HEK293 (cell line): ENCODE data around the gene MOV10L1.

ENCODE experiments used
- CTCF ChIA-PET: fragments of 350-600 bp; formaldehyde crosslinking; extraction: SDS; loops from one replicate; lab custom pipeline; 2021; ENCODE audit warnings: antibody characterized with exemption; lab: Yijun Ruan, JAX
- POLR2A ChIA-PET: fragments of 300-600 bp; formaldehyde crosslinking; extraction: SDS; loops from one replicate; lab custom pipeline; 2020; ENCODE audit warnings: antibody characterized with exemption, inconsistent platforms; lab: Yijun Ruan, JAX
- H3K27ac ChIP-seq: fragments of 200-500 bp; sonication (Bioruptor generic); 2 replicates; pipeline ENCODE4 v1.5.1; 2014; ENCODE audit warnings: low read depth, low read length, control low read depth, inconsistent platforms; ENCODE audit errors: extremely low read depth
- H3K36me3 ChIP-seq, 2 experiments: fragments of 200-500 bp in 1 of 2; sonication (Bioruptor generic) in 1 of 2; 1 replicate in 1 of 2; 2 replicates in 1 of 2; pipeline ENCODE4 v1.5.1; 2014 to 2017; ENCODE audit warnings: inconsistent platforms in 2 of 2, low read length in 2 of 2; ENCODE audit not compliant: control insufficient read depth in 2 of 2, insufficient read depth in 1 of 2
- H3K4me1 ChIP-seq: fragments of 200-500 bp; sonication (Bioruptor generic); 2 replicates; pipeline ENCODE4 v1.5.1; 2014; ENCODE audit warnings: mild to moderate bottlenecking, low read length, inconsistent platforms; ENCODE audit not compliant: control insufficient read depth, insufficient read depth
- H3K4me3 ChIP-seq: 2 replicates; pipeline ENCODE4 v1.5.1; 2011; ENCODE audit warnings: low read depth, mild to moderate bottlenecking, control low read depth, low read length, moderate library complexity
- H3K9me3 ChIP-seq: fragments of 200-500 bp; sonication (Bioruptor generic); 2 replicates; pipeline ENCODE4 v1.5.1; 2014; ENCODE audit warnings: low read depth, low read length, inconsistent platforms; ENCODE audit not compliant: control insufficient read depth, insufficient read depth
- MEIS1 ChIP-seq: sonication (generic); formaldehyde crosslinking; IDR thresholded peaks from 2 replicates; pipeline ENCODE4 v1.8.1; 2022; ENCODE audit warnings: missing genetic modification reagents, mild to moderate bottlenecking, borderline replicate concordance
- SCRT1 ChIP-seq: fragments of 450-650 bp; formaldehyde crosslinking; IDR thresholded peaks from 2 replicates; pipeline ENCODE4 v1.5.1; 2016; ENCODE audit warnings: missing biosample characterization, missing genetic modification characterization, borderline replicate concordance
- TRIM28 ChIP-seq: IDR thresholded peaks from 2 replicates; pipeline ENCODE4 v1.6.1; 2011; ENCODE audit warnings: low read length, control low read depth, borderline replicate concordance
- ZBTB49 ChIP-seq: fragments of 450-650 bp; formaldehyde crosslinking; IDR thresholded peaks from 2 replicates; pipeline ENCODE4 v1.5.1; 2016; ENCODE audit warnings: missing biosample characterization, missing genetic modification characterization, low read depth
- ZFHX2 ChIP-seq: fragments of 450-650 bp; formaldehyde crosslinking; conservative IDR thresholded peaks from 2 replicates; pipeline ENCODE4 v1.5.1; 2016; ENCODE audit warnings: missing biosample characterization, missing genetic modification characterization
- ZFP3 ChIP-seq: fragments of 450-650 bp; formaldehyde crosslinking; IDR thresholded peaks from 2 replicates; pipeline ENCODE4 v1.5.1; 2016; ENCODE audit warnings: low read depth, missing biosample characterization, missing genetic modification characterization
- ZNF133 ChIP-seq: fragments of 450-650 bp; formaldehyde crosslinking; IDR thresholded peaks from 2 replicates; pipeline ENCODE4 v1.5.1; 2016; ENCODE audit warnings: missing biosample characterization, missing genetic modification characterization
- ZNF214 ChIP-seq: fragments of 450-650 bp; formaldehyde crosslinking; IDR thresholded peaks from 2 replicates; pipeline ENCODE4 v1.5.1; 2017; ENCODE audit warnings: missing biosample characterization, mild to moderate bottlenecking, missing genetic modification characterization, borderline replicate concordance
- ZNF24 ChIP-seq: fragments of 450-650 bp; formaldehyde crosslinking; IDR thresholded peaks from 2 replicates; pipeline ENCODE4 v1.5.1; 2016; ENCODE audit warnings: missing biosample characterization, missing genetic modification characterization
- ZNF274 ChIP-seq, 2 experiments: fragments of 200-500 bp in 1 of 2; fragments of 450-650 bp in 1 of 2; sonication (Bioruptor generic) in 1 of 2; formaldehyde crosslinking in 1 of 2; IDR thresholded peaks; 2 replicates each; pipeline versions ENCODE4 v1.5.1 to v1.6.1; 2014 to 2016; ENCODE audit warnings: borderline replicate concordance in 1 of 2, inconsistent platforms in 1 of 2, low read length in 1 of 2, missing biosample characterization in 1 of 2, missing genetic modification characterization in 1 of 2
- ZNF350 ChIP-seq: fragments of 450-650 bp; formaldehyde crosslinking; IDR thresholded peaks from 2 replicates; pipeline ENCODE4 v1.5.0; 2017; ENCODE audit warnings: missing biosample characterization, mild to moderate bottlenecking, missing genetic modification characterization
- ZNF366 ChIP-seq: fragments of 450-650 bp; formaldehyde crosslinking; conservative IDR thresholded peaks from 2 replicates; pipeline ENCODE4 v1.5.1; 2016; ENCODE audit warnings: missing biosample characterization, missing genetic modification characterization
- ZNF561 ChIP-seq: fragments of 450-650 bp; IDR thresholded peaks from 2 replicates; pipeline ENCODE4 v1.5.1; 2018; ENCODE audit warnings: missing biosample characterization, missing genetic modification characterization, borderline replicate concordance
- ZNF610 ChIP-seq: fragments of 450-650 bp; formaldehyde crosslinking; IDR thresholded peaks from 2 replicates; pipeline ENCODE4 v1.5.1; 2016; ENCODE audit warnings: missing biosample characterization, missing genetic modification characterization, borderline replicate concordance
- ZNF624 ChIP-seq: fragments of 450-650 bp; formaldehyde crosslinking; IDR thresholded peaks from 2 replicates; pipeline ENCODE4 v1.5.1; 2017; ENCODE audit warnings: missing biosample characterization, missing genetic modification characterization
- TF ChIP-seq, protein P1 (sequence below): fragments of 450-650 bp; formaldehyde crosslinking; IDR thresholded peaks from 2 replicates; pipeline ENCODE4 v1.5.1; 2016; ENCODE audit warnings: missing biosample characterization, missing genetic modification characterization

Gene MOV10L1

GRCh38 chr22:50059881-50060262 is 29.9 kb upstream of the MOV10L1 start:
- no peaks in the 10 kb centered on the region for H3K36me3 ChIP-seq
- H3K27ac ChIP-seq, result no peak overlapping the region
- TF ChIP-seq ZNF133 (tag by site-specific recombination) (no peak), ZNF561 (tag by site-specific recombination) (no peak), TRIM28 (no peak)
- ChIA-PET POLR2A (no interaction called here), CTCF (no interaction called here)
- H3K9me3 ChIP-seq, result no peaks in the 10 kb centered on the region
- H3K4me3 ChIP-seq, result no peak overlapping the region
- H3K4me1 ChIP-seq, result no peaks in the 10 kb centered on the region

DNA sequence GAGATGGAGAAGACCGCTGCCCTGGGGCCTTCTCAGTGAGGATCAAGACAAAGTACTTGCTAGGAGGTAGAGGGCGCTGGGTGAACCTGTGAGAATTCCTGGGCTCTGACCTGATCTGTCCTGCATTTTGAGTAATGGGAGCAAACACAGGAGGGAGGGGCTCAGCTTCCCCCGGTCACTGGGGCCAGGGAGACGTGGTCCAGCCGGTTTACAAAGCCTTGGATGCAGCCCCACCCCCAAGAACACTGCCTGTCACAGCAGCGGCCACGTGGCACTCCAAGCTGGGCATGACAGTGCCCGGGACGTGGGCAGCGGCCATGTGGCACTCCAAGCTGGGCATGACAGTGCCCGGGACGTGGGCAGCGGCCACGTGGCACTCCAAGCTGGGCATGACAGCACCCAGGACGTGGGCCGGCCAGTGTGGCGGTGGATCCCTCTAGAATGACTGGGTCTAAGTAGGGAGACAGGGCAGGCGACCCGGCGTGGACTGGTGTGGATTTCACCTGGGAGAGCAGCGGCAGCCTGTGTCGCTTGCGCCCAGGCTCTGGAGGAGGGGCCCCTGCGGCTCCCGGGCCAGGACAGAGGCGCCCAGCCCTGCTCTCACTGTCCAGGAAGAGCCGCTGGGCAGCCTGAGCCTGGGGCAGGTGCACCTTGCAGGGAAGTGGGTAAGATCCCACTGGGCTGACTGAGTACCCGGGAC is 29.2 kb upstream of the MOV10L1 start:
- ChIA-PET POLR2A (no interaction called here), CTCF (no interaction called here)
- no peak for TF ChIP-seq ZNF350 (tag by site-specific recombination)
- TF ChIP-seq, protein P1, sequence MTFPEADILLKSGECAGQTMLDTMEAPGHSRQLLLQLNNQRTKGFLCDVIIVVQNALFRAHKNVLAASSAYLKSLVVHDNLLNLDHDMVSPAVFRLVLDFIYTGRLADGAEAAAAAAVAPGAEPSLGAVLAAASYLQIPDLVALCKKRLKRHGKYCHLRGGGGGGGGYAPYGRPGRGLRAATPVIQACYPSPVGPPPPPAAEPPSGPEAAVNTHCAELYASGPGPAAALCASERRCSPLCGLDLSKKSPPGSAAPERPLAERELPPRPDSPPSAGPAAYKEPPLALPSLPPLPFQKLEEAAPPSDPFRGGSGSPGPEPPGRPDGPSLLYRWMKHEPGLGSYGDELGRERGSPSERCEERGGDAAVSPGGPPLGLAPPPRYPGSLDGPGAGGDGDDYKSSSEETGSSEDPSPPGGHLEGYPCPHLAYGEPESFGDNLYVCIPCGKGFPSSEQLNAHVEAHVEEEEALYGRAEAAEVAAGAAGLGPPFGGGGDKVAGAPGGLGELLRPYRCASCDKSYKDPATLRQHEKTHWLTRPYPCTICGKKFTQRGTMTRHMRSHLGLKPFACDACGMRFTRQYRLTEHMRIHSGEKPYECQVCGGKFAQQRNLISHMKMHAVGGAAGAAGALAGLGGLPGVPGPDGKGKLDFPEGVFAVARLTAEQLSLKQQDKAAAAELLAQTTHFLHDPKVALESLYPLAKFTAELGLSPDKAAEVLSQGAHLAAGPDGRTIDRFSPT (tag by site-specific recombination), result peak; percentile 78
- TF ChIP-seq ZNF274 (IDR thresholded peaks at IDR 0.05; ENCODE audit: low read length), result no peak
- TF ChIP-seq ZNF274 (tag by site-specific recombination; IDR thresholded peaks at IDR 0.05; ENCODE audit: borderline replicate concordance), result no peak
- Histone ChIP-seq H3K4me3 (no peak overlapping the region), H3K4me1 (no peaks in the 10 kb centered on the region), H3K36me3 (no peaks in the 10 kb centered on the region), H3K9me3 (no peaks in the 10 kb centered on the region), H3K27ac (no peak overlapping the region)

GRCh38 chr22:50061141-50061823 is 28.5 kb upstream of the MOV10L1 start:
- no peak overlapping the region for H3K27ac ChIP-seq
- TF ChIP-seq SCRT1 (tag by site-specific recombination), result no peak
- CTCF ChIA-PET, result no interaction called here
- no peaks in the 10 kb centered on the region for H3K36me3 ChIP-seq
- POLR2A ChIA-PET, result interaction anchor here (0.5 kb wide), 1 partner anchor 240 kb away, joined by 3 read pairs; no protein-coding TSS in a partner anchor
- no peaks in the 10 kb centered on the region for H3K4me1 ChIP-seq
- no peaks in the 10 kb centered on the region for H3K9me3 ChIP-seq
- no peak overlapping the region for H3K4me3 ChIP-seq

DNA sequence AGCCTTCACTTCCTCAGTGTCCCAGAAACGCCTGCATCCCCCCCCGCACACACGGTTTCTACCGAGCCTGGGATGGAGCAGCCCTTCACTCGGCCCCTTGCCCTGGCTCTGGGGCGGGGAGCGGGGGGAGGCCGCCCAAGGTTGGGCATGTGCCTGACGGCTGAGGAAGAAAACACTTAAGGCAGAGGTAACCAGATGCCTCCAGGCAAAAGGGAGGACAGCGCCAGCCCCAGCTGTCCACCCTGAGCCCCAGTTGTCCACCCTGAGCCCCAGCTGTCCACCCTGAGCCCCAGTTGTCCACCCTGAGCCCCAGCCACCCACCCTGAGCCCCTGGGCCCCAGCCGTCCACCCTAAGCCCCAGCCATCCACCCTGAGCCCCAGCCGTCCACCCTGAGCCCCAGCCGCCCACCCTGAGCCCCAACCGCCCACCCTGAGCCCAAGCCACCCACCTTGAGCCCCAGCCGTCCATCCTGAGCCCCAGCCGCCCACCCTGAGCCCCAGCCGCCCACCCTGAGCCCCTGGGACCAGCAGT is 27.9 kb upstream of the MOV10L1 start:
- H3K36me3 ChIP-seq, result no peaks in the 10 kb centered on the region
- H3K27ac ChIP-seq, result no peak overlapping the region
- H3K4me1 ChIP-seq, result no peaks in the 10 kb centered on the region
- CTCF ChIA-PET, result no interaction called here
- H3K4me3 ChIP-seq, result no peak overlapping the region
- H3K9me3 ChIP-seq, result no peaks in the 10 kb centered on the region
- POLR2A ChIA-PET, result no interaction called here
- TF ChIP-seq ZFHX2 (tag by site-specific recombination) (peak; percentile 46; the same call in 1 of the 2 replicates), ZBTB49 (tag by site-specific recombination) (no peak), ZNF624 (tag by site-specific recombination) (no peak), ZNF214 (tag by site-specific recombination) (no peak), ZNF610 (tag by site-specific recombination) (no peak), MEIS1 (CRISPR knock-in tag) (no peak), ZFP3 (tag by site-specific recombination) (no peak), ZNF24 (tag by site-specific recombination) (no peak), ZNF366 (no peak)
